ENCODE measurements around the gene S1PR1. TPM values are rescaled to one million over a fixed set of nuclear protein-coding genes. Genes with fewer than 3 reads are reported as not detected.
A peak's percentile ranks its signal among the peaks of the same experiment; 100 is the strongest.

Gene S1PR1
- polyA plus RNA-seq, 1 donor (not counting 4 experiments of a cell fraction or from before 2014, with no cell fraction given), result 3.1 TPM

DNA sequence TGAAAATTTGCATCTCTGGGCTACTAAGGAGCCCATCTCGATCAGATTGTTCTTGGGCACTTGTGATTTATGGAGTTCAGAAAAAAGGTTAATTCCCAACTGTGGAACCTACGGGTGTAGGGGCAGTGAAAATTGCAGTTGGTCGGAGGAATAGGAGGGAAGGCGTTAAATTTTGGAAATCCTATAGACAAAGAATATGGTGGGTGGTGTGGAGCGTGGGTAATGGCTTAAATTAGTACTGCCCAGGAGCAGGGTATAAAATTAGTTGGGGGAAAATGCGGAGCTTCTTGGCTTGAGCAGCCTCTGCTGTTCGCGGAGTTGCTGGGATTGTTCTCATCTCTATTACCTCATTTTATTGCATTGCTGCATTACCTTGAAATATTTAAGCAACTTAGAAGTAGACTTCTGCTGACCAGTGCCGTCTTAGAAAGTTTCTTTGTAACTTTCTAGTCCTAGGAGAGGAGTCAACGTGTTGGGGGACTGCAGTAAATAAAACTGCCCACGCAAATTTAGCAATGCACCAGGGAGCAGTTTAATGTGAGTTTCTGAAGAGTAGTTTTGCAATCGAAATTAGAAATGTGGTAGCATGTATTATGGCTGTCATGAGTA is 514 bp downstream of the S1PR1 start:
- peak overlapping the region; percentile 83 to 87 (median 85) for H3K4me3 ChIP-seq (ENCODE audit: control insufficient read depth in 2 of 3, extremely low read depth in 1 of 3, insufficient read depth in 2 of 3, low read depth in 1 of 3, low read length in 3 of 3)
- H3K4me2 ChIP-seq (ENCODE audit: control insufficient read depth, extremely low read depth, insufficient read depth, low read depth, low read length), result peak overlapping the region; percentile 96
- peaks cover 0 to 6% of the 10 kb centered on the region in 2 experiments for H3K36me3 ChIP-seq (ENCODE audit: control insufficient read depth in 2 of 2, extremely low read depth in 1 of 2, insufficient read depth in 2 of 2, low read length in 2 of 2)
- DNase-seq (ENCODE audit: low read depth, low spot score) (no peak), FAIRE-seq (no peak)
- peaks cover 17% of the 10 kb centered on the region for H3K4me1 ChIP-seq (ENCODE audit: control insufficient read depth, extremely low read depth, insufficient read depth, low read length)
- H3K27ac ChIP-seq (ENCODE audit: control insufficient read depth, insufficient read depth, low read length), result peak overlapping the region; percentile 3
- H3K9me3 ChIP-seq (ENCODE audit: control insufficient read depth, low read depth, low read length), result no peaks in the 10 kb centered on the region
- peak overlapping the region; percentile 71 for H3K9ac ChIP-seq (ENCODE audit: control insufficient read depth, extremely low read depth, insufficient read depth, low read length)
- H2AFZ ChIP-seq (ENCODE audit: control insufficient read depth, low read length), result peak overlapping the region; percentile 87
- H3K79me2 ChIP-seq (ENCODE audit: control insufficient read depth, insufficient read depth, low read length), result peaks cover 1% of the 10 kb centered on the region
- H3K9me1 ChIP-seq (ENCODE audit: control insufficient read depth, extremely low read depth, insufficient read depth, low read length), result no peaks in the 10 kb centered on the region
- no peaks in the 10 kb centered on the region for H4K20me1 ChIP-seq (ENCODE audit: control insufficient read depth, extremely low read depth, insufficient read depth, low read length)
- dilution Hi-C loops (cut with MboI; ENCODE audit: extremely low pct_ligation_motif_present, low sequenced_read_pairs), result no loop called here
- TF ChIP-seq, protein P1, sequence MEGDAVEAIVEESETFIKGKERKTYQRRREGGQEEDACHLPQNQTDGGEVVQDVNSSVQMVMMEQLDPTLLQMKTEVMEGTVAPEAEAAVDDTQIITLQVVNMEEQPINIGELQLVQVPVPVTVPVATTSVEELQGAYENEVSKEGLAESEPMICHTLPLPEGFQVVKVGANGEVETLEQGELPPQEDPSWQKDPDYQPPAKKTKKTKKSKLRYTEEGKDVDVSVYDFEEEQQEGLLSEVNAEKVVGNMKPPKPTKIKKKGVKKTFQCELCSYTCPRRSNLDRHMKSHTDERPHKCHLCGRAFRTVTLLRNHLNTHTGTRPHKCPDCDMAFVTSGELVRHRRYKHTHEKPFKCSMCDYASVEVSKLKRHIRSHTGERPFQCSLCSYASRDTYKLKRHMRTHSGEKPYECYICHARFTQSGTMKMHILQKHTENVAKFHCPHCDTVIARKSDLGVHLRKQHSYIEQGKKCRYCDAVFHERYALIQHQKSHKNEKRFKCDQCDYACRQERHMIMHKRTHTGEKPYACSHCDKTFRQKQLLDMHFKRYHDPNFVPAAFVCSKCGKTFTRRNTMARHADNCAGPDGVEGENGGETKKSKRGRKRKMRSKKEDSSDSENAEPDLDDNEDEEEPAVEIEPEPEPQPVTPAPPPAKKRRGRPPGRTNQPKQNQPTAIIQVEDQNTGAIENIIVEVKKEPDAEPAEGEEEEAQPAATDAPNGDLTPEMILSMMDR (optimal IDR thresholded peaks at IDR 0.05 in 1 of 3, IDR thresholded peaks at IDR 0.05 in 1 of 3, conservative IDR thresholded peaks at IDR 0.05 in 1 of 3; ENCODE audit: extremely low read depth in 1 of 3, insufficient read depth in 2 of 3, low read length in 3 of 3), result peak in 1 of 3 experiments; percentile 26
- TF ChIP-seq EZH2 (IDR thresholded peaks at IDR 0.05; ENCODE audit: low read length), result peak; percentile 47
- H3K27me3 ChIP-seq (ENCODE audit: control insufficient read depth, extremely low read depth, insufficient read depth, low read length), result no peaks in the 10 kb centered on the region

DNA sequence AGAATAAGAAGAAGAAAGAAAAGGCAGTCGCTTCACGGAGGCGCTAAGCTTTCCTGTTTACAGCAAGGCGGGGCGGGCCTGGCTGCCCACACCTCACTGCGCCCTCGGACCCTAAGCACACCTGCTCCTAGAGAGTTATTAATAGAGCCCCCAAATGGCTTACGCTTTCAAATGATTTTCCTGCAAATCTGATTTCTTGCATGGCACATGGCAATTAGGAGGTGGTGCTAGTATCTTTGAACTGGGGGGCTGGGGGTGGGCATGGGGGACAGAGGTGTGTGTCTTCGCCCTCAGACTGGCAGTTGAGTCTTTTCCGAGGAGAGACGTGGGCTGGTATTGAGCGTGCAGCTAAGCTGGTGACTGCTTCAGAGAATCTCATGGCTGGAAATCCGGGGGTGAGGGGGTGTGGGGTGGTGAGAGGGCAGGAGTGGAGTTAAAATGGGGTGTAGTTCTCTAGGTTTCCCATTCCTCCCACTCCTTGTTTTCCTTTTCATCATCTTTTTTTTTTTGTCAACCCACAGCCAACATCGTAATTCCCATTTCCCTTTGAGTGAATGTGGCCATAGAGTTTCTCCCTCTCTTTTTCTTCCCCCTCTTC is 1.3 kb downstream of the S1PR1 start:
- peaks cover 17% of the 10 kb centered on the region for H3K4me1 ChIP-seq (ENCODE audit: control insufficient read depth, extremely low read depth, insufficient read depth, low read length)
- peak overlapping the region; percentile 31 for H3K9ac ChIP-seq (ENCODE audit: control insufficient read depth, extremely low read depth, insufficient read depth, low read length)
- H3K36me3 ChIP-seq (ENCODE audit: control insufficient read depth in 2 of 2, extremely low read depth in 1 of 2, insufficient read depth in 2 of 2, low read length in 2 of 2), result peaks cover 4 to 6% of the 10 kb centered on the region in 2 experiments
- no peak overlapping the region for H2AFZ ChIP-seq (ENCODE audit: control insufficient read depth, low read length)
- dilution Hi-C loops (cut with MboI; ENCODE audit: extremely low pct_ligation_motif_present, low sequenced_read_pairs), result no loop called here
- TF ChIP-seq EZH2 (IDR thresholded peaks at IDR 0.05; ENCODE audit: low read length), result no peak
- TF ChIP-seq, protein P1 (optimal IDR thresholded peaks at IDR 0.05 in 1 of 3, IDR thresholded peaks at IDR 0.05 in 1 of 3, conservative IDR thresholded peaks at IDR 0.05 in 1 of 3; ENCODE audit: extremely low read depth in 1 of 3, insufficient read depth in 2 of 3, low read length in 3 of 3), result no peak
- peak overlapping the region; percentile 3 for H3K27ac ChIP-seq (ENCODE audit: control insufficient read depth, insufficient read depth, low read length)
- peaks cover 1% of the 10 kb centered on the region for H3K79me2 ChIP-seq (ENCODE audit: control insufficient read depth, insufficient read depth, low read length)
- no peaks in the 10 kb centered on the region for H3K27me3 ChIP-seq (ENCODE audit: control insufficient read depth, extremely low read depth, insufficient read depth, low read length)
- FAIRE-seq, result no peak
- H3K4me2 ChIP-seq (ENCODE audit: control insufficient read depth, extremely low read depth, insufficient read depth, low read depth, low read length), result peak overlapping the region; percentile 52
- peak overlapping the region; percentile 42 to 85 (median 55) for H3K4me3 ChIP-seq (ENCODE audit: control insufficient read depth in 2 of 3, extremely low read depth in 1 of 3, insufficient read depth in 2 of 3, low read depth in 1 of 3, low read length in 3 of 3)
- DNase-seq (ENCODE audit: low read depth, low spot score), result no peak
- no peaks in the 10 kb centered on the region for H4K20me1 ChIP-seq (ENCODE audit: control insufficient read depth, extremely low read depth, insufficient read depth, low read length)
- H3K9me1 ChIP-seq (ENCODE audit: control insufficient read depth, extremely low read depth, insufficient read depth, low read length), result no peaks in the 10 kb centered on the region
- no peaks in the 10 kb centered on the region for H3K9me3 ChIP-seq (ENCODE audit: control insufficient read depth, low read depth, low read length)
